Measurements from ENCODE around the gene TMPRSS9.

DNA sequence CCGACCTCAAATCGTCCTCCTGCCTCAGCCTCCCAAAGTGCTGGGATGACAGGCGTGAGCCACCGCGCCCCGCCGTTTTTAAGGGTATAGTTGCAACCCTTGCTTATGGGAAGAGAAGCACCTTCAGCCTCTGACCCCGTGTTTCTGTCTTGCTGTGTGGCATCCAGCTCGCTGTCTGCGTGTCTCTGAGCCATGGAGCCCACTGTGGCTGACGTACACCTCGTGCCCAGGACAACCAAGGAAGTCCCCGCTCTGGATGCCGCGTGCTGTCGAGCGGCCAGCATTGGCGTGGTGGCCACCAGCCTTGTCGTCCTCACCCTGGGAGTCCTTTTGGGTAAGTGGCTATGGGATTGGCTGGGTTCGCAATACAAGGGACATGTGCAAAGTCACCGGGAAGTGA is 29.5 kb downstream of the TMPRSS9 start:
- TF ChIP-seq, protein P1, sequence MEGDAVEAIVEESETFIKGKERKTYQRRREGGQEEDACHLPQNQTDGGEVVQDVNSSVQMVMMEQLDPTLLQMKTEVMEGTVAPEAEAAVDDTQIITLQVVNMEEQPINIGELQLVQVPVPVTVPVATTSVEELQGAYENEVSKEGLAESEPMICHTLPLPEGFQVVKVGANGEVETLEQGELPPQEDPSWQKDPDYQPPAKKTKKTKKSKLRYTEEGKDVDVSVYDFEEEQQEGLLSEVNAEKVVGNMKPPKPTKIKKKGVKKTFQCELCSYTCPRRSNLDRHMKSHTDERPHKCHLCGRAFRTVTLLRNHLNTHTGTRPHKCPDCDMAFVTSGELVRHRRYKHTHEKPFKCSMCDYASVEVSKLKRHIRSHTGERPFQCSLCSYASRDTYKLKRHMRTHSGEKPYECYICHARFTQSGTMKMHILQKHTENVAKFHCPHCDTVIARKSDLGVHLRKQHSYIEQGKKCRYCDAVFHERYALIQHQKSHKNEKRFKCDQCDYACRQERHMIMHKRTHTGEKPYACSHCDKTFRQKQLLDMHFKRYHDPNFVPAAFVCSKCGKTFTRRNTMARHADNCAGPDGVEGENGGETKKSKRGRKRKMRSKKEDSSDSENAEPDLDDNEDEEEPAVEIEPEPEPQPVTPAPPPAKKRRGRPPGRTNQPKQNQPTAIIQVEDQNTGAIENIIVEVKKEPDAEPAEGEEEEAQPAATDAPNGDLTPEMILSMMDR (conservative IDR thresholded peaks at IDR 0.05; ENCODE audit: low read depth, low read length) = no peak
- TF ChIP-seq EZH2 (IDR thresholded peaks at IDR 0.05; ENCODE audit: borderline replicate concordance, low read depth, low read length, poor library complexity, severe bottlenecking) = no peak
